Measurements from ENCODE around the gene SDCCAG8. TPM values are rescaled to one million over a fixed set of nuclear protein-coding genes. Genes with fewer than 3 reads are reported as not detected.

Gene SDCCAG8
- total RNA-seq, 1 donor from 2014 or later, result 97.1 TPM

DNA sequence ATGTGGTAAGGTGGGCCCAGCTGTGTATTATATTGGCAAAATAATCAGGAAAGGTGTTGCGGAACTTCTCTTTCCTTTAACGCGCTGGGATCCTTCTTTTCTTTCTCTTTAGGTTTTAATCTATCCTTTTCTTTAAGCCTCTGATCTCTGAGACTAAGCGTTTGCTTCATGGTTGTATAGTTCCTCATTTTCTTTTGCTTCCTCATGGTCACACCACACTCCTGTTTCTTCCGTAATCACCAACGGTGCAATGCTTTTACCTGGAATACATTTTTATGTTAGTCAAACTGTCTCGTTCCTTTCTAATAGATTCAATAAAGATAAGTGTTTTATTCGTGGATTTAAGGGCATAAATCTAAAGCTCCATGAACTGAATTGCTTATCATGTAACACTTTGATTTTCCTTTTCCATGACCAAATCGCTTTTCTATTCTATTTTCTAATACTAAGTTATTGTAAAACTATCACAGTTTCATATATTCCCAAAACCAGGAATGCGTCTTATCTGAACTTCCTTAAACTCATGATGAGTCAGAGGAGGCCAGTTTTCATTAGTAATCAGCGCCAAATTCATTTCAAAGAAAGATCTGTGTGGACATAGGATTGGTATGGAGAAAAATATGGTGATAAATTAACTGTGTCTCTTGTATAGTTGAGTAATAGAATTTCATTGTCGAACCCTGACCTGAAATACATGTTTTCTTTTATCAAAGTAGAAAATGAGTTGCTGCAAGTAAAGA is 12.2 kb downstream of the SDCCAG8 start:
- Histone ChIP-seq H3K4me3 (peak overlapping the region; percentile 23 to 47), H3K4me1 (peaks cover 0 to 27% of the 10 kb centered on the region in 2 donors), H3K27me3 (no peaks in the 10 kb centered on the region), H3K36me3 (peaks cover 0 to 6% of the 10 kb centered on the region in 2 donors), H3K9me3 (no peaks in the 10 kb centered on the region), H3K27ac (peak overlapping the region; percentile 54 to 64)
- intact Hi-C loops (cut with DNase I), result no loop called here
- TF ChIP-seq, protein P1, sequence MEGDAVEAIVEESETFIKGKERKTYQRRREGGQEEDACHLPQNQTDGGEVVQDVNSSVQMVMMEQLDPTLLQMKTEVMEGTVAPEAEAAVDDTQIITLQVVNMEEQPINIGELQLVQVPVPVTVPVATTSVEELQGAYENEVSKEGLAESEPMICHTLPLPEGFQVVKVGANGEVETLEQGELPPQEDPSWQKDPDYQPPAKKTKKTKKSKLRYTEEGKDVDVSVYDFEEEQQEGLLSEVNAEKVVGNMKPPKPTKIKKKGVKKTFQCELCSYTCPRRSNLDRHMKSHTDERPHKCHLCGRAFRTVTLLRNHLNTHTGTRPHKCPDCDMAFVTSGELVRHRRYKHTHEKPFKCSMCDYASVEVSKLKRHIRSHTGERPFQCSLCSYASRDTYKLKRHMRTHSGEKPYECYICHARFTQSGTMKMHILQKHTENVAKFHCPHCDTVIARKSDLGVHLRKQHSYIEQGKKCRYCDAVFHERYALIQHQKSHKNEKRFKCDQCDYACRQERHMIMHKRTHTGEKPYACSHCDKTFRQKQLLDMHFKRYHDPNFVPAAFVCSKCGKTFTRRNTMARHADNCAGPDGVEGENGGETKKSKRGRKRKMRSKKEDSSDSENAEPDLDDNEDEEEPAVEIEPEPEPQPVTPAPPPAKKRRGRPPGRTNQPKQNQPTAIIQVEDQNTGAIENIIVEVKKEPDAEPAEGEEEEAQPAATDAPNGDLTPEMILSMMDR (IDR thresholded peaks at IDR 0.05), result no peak
- DNase-seq (ENCODE audit: low spot score in 2 of 2), result no peak

DNA sequence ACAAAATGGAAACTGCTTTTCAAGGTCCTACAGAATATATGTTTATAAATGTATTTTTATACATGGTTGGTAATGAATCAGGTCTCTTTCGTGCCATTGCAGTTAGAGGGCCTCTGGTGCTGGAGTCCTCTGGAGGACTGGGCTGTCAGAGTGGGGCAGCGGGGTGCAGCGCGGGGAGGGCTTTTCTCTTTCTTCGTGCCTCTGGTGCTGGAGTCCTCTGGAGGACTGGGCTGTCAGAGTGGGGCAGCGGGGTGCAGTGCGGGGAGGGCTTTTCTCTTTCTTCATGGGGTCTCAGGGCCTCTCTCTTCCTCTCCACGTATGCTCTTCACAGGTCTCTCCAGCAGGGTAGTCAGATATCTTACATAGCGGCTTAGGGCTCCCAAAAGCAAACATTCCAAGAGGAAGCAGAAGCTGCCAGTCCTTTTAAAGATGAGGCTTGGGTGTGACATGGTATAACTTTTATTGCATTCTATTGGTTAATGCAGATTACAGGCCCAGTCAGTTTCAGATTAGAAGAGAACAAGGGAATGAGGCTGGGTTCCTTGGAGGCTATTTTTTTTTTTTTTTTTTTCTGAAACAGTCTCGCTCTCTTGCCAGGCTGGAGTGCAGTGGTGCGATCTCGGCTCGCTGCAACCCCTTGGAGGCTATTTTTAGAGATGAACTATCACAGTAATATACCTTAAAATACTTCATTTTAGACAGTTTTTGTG is 13.1 kb downstream of the SDCCAG8 start:
- Histone ChIP-seq H3K4me1 (peaks cover 0 to 31% of the 10 kb centered on the region in 2 donors), H3K27ac (peak overlapping the region; percentile 54 to 64), H3K4me3 (peak overlapping the region; percentile 26 to 47), H3K9me3 (no peaks in the 10 kb centered on the region), H3K36me3 (peaks cover 0 to 6% of the 10 kb centered on the region in 2 donors), H3K27me3 (no peaks in the 10 kb centered on the region)
- intact Hi-C loops (cut with DNase I), result no loop called here
- TF ChIP-seq, protein P1 (IDR thresholded peaks at IDR 0.05), result no peak
- DNase-seq (ENCODE audit: low spot score in 2 of 2), result no peak

DNA sequence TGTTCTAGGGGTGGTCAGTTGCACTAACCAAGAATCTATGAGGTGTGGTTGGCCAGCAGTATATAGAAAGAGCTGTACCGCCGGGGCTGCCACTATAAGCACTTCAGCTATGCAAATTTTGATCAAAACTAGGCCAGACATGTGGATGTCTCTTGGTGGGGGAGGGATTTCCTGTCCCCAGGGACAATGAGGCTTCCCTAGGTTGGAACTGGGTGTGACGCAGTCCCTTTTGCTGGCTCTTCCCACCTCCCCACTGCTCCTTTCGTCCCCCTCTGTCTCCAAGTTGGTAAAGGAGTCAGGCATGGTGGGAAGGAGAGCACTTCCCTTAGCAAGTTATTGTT is 13.6 kb downstream of the SDCCAG8 start:
- peaks cover 0 to 31% of the 10 kb centered on the region in 2 donors for H3K4me1 ChIP-seq
- TF ChIP-seq, protein P1 (IDR thresholded peaks at IDR 0.05), result no peak
- H3K4me3 ChIP-seq, result peak overlapping the region in 1 of 2 donors; percentile 47
- no peaks in the 10 kb centered on the region for H3K27me3 ChIP-seq
- H3K9me3 ChIP-seq, result no peaks in the 10 kb centered on the region
- DNase-seq (ENCODE audit: low spot score in 2 of 2), result no peak
- intact Hi-C loops (cut with DNase I), result no loop called here
- peak overlapping the region; percentile 36 to 54 for H3K27ac ChIP-seq
- H3K36me3 ChIP-seq, result peaks cover 0 to 6% of the 10 kb centered on the region in 2 donors

DNA sequence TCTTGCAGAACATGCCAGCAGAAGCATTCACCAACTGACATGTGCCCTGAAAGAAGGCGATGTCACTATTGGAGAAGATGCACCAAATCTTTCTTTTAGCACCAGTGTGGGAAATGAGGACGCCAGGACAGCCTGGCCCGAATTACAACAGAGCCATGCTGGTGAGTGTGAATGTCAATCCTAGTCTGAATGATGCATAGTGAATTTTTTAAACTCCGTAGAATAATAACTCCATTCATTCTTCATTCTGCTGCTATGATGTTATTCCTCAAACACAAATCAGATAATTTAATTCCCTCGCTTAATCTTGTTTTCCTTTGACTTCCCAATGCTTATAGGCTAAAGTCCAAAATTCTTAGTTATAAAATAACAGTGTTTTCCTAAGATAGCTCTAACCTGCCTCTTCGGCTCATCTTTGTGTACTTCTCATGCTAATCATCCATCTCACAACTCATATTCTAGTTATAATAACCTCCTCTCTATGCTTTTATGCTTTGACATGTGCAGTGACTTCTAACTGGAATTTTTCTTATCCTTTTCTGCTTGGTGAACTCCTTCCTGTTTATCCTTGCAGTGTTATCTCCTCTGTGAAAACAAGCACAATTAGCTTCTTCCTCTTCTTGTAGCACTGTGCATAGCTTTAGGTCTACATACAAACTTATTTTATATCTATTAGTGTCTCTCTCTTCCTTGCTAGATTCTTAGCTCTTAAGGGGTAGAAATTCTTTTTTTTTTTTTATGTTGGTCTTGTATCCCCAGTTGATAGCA is 14.4 kb downstream of the SDCCAG8 start:
- Histone ChIP-seq H3K4me3 (no peak overlapping the region), H3K4me1 (peaks cover 0 to 31% of the 10 kb centered on the region in 2 donors), H3K9me3 (no peaks in the 10 kb centered on the region), H3K36me3 (peaks cover 0 to 14% of the 10 kb centered on the region in 2 donors), H3K27me3 (no peaks in the 10 kb centered on the region), H3K27ac (no peak overlapping the region)
- TF ChIP-seq, protein P1 (IDR thresholded peaks at IDR 0.05), result no peak
- DNase-seq (ENCODE audit: low spot score in 2 of 2), result no peak
- intact Hi-C loops (cut with DNase I), result no loop called here

DNA sequence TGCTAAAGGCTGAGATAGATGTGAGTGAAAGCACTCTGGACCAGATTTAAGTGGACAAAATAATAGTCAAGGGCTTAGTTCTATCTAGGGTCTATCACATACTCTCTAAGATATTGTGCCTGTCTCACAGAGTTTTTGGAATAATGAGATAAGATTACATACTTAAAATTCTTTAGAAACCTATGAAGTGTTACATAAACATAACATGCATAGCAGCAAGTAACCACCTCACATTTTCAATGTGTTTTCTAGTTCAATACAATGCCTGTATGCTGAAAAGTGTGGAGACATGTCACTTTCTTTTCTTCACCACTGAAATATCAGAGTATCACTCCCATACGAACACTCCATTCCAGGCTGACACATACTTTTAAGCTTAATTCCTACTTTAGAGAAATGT is 16.2 kb downstream of the SDCCAG8 start:
- H3K27ac ChIP-seq, result no peak overlapping the region
- H3K4me3 ChIP-seq, result no peak overlapping the region
- H3K27me3 ChIP-seq, result no peaks in the 10 kb centered on the region
- no peak for DNase-seq (ENCODE audit: low spot score in 2 of 2)
- peaks cover 0 to 28% of the 10 kb centered on the region in 2 donors for H3K4me1 ChIP-seq
- peaks cover 4 to 27% of the 10 kb centered on the region in 2 donors for H3K36me3 ChIP-seq
- TF ChIP-seq, protein P1 (IDR thresholded peaks at IDR 0.05), result no peak
- intact Hi-C loops (cut with DNase I), result no loop called here
- no peaks in the 10 kb centered on the region for H3K9me3 ChIP-seq
